DMS153 treated with DMSO at 0.1 percent for 48 hours (cell line): ENCODE results near the gene WSCD2.

ENCODE experiments used
- DNase-seq: peaks from one replicate; lab custom pipeline; 2025; ENCODE audit not compliant: unreplicated experiment; lab: John Stamatoyannopoulos, UW

Gene WSCD2

GRCh38 chr12:108156717-108157116, 27.6 kb downstream of the WSCD2 start:
- no peak for DNase-seq

- no peak for DNase-seq
These were observed 28.9 kb downstream of the WSCD2 start for GRCh38 chr12:108157870-108158459.

- no peak for DNase-seq
These were observed 33.1 kb downstream of the WSCD2 start for GRCh38 chr12:108162207-108162606.

GRCh38 chr12:108166505-108166904, 37.4 kb downstream of the WSCD2 start:
- no peak for DNase-seq

- no peak for DNase-seq
These were observed 38.9 kb downstream of the WSCD2 start for GRCh38 chr12:108167974-108168373.

GRCh38 chr12:108169708-108170107, 40.6 kb downstream of the WSCD2 start:
- no peak for DNase-seq

GRCh38 chr12:108170164-108170563, 41.1 kb downstream of the WSCD2 start:
- DNase-seq = no peak

GRCh38 chr12:108172033-108172432, 42.9 kb downstream of the WSCD2 start:
- no peak for DNase-seq

- no peak for DNase-seq
These were observed 44.1 kb downstream of the WSCD2 start for GRCh38 chr12:108173160-108173559.

- no peak for DNase-seq
These were observed 44.8 kb downstream of the WSCD2 start for GRCh38 chr12:108173892-108174291.

- DNase-seq = no peak
These were observed 45.6 kb downstream of the WSCD2 start for GRCh38 chr12:108174641-108175040.

- no peak for DNase-seq
These were observed 46.2 kb downstream of the WSCD2 start for GRCh38 chr12:108175310-108175709.

- DNase-seq = no peak
These were observed 47.2 kb downstream of the WSCD2 start for GRCh38 chr12:108176292-108176691.

GRCh38 chr12:108177131-108177530, 48.0 kb downstream of the WSCD2 start:
- DNase-seq = no peak

- DNase-seq = no peak
These were observed 50.2 kb downstream of the WSCD2 start for GRCh38 chr12:108179305-108179704.

GRCh38 chr12:108180255-108181094, 51.4 kb downstream of the WSCD2 start:
- DNase-seq = no peak

- DNase-seq = no peak
These were observed 52.0 kb downstream of the WSCD2 start for GRCh38 chr12:108181095-108181454.

GRCh38 chr12:108182096-108182495, 53.0 kb downstream of the WSCD2 start:
- DNase-seq = no peak

- DNase-seq = no peak
These were observed 55.9 kb downstream of the WSCD2 start for GRCh38 chr12:108185002-108185401.

- no peak for DNase-seq
These were observed 58.7 kb downstream of the WSCD2 start for GRCh38 chr12:108187831-108188230.

- DNase-seq = no peak
These were observed 61.4 kb downstream of the WSCD2 start for GRCh38 chr12:108190529-108190928.

- no peak for DNase-seq
These were observed 62.0 kb downstream of the WSCD2 start for GRCh38 chr12:108191086-108191485.

GRCh38 chr12:108191938-108192337, 62.9 kb downstream of the WSCD2 start:
- no peak for DNase-seq
